Measurements from ENCODE around the gene RPL27A.

RPL27A gene

DNA sequence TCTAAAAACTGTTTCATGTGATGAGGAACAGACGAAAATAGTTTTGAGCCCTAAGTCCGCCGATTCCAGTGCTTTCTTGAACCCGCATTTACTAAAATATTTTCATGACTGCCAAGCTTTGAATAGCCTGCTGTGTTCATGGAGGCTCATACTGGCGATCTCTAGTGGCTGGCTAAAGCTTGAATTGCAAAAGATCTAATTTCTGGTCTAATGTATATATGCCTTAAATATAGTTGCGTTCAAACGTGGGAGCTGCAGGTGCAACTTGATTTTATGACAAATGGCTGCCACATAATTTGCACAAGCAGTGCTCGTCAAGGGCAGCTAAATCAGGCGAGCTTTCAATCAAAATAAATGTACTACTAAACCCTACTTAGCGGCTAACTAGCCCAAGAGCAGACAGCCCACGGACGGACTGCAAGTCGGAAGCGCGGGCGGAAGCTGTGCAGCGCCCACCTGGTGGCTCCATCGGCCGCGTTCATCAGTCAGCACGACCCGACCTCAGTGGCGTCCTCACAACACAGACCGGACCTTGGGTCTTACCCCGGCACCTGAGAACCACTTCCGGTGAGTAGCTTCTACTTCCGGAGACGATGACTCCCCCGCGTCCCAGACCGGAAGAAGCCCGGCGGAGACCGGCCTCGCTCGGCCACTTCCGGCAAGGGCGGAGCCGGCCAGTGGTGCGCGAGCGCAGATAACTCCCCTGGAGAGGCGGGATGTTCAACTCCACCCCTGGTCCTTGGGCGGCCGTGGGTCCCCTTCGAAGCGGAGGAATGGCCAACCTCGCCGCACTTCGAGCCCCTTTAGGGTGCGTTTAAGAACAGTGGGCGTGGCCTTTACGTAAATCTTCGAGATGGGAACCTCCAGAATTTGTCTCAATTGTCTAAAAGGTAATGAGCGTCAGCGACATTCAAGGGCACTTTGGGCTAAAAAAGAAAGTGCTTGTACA, 6.1 kb downstream of the RPL27A start:
- H3K4me1 ChIP-seq (ENCODE audit: control insufficient read depth in 2 of 2, insufficient read depth in 2 of 2, low read length in 2 of 2), result peaks cover 16 to 29% of the 10 kb centered on the region in 2 donors
- H3K27ac ChIP-seq (ENCODE audit: low read depth in 2 of 2, low read length in 2 of 2), result peak overlapping the region; percentile 88 to 95
- no peaks in the 10 kb centered on the region for H3K27me3 ChIP-seq (ENCODE audit: control insufficient read depth in 2 of 2, insufficient read depth in 2 of 2, low read length in 2 of 2)
- H3K36me3 ChIP-seq (ENCODE audit: control insufficient read depth in 2 of 2, insufficient read depth in 2 of 2, low read length in 2 of 2), result peaks cover 42 to 46% of the 10 kb centered on the region in 2 donors
- H3K4me3 ChIP-seq (ENCODE audit: low read length in 2 of 2), result peak overlapping the region; percentile 89 to 91
- H3K9ac ChIP-seq (ENCODE audit: low read depth in 1 of 2, low read length in 2 of 2), result peak overlapping the region; percentile 66 to 83
- H3K9me3 ChIP-seq (ENCODE audit: control insufficient read depth in 2 of 2, low read length in 2 of 2), result no peaks in the 10 kb centered on the region

DNA sequence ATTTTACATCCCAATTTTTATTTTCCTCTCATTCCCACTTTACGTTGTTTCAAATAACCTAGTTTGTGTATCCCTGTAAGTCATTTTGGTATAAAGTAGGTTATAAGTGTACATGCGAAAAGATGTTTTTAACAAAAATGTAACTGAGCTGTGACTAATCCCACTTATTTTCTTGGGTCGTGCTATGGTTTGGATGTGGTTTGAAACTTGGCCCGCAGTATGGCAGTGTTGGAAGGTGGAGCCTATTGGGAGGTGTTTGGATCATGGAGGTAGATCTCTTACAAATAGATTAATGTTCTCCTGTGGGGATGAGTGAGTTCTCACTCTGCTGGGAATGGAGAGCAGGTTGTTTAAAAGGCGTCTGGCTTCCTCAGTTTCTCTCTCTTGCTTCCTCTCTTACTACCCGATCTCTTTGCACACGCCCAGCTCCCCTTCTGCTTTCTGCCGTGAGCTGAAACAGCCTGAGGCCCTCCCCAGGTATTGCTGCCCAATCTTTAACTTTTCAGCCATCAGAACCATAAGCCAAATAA, 7.2 kb downstream of the RPL27A start:
- Histone ChIP-seq H3K9me3 (ENCODE audit: control insufficient read depth in 2 of 2, low read length in 2 of 2) (no peaks in the 10 kb centered on the region), H3K27me3 (ENCODE audit: control insufficient read depth in 2 of 2, insufficient read depth in 2 of 2, low read length in 2 of 2) (no peaks in the 10 kb centered on the region), H3K4me1 (ENCODE audit: control insufficient read depth in 2 of 2, insufficient read depth in 2 of 2, low read length in 2 of 2) (peaks cover 10 to 21% of the 10 kb centered on the region in 2 donors), H3K36me3 (ENCODE audit: control insufficient read depth in 2 of 2, insufficient read depth in 2 of 2, low read length in 2 of 2) (peaks cover 43 to 48% of the 10 kb centered on the region in 2 donors), H3K27ac (ENCODE audit: low read depth in 2 of 2, low read length in 2 of 2) (no peak overlapping the region), H3K4me3 (ENCODE audit: low read length in 2 of 2) (peak overlapping the region; percentile 89 to 91), H3K9ac (ENCODE audit: low read depth in 1 of 2, low read length in 2 of 2) (peak overlapping the region in 1 of 2 donors; percentile 66)

DNA sequence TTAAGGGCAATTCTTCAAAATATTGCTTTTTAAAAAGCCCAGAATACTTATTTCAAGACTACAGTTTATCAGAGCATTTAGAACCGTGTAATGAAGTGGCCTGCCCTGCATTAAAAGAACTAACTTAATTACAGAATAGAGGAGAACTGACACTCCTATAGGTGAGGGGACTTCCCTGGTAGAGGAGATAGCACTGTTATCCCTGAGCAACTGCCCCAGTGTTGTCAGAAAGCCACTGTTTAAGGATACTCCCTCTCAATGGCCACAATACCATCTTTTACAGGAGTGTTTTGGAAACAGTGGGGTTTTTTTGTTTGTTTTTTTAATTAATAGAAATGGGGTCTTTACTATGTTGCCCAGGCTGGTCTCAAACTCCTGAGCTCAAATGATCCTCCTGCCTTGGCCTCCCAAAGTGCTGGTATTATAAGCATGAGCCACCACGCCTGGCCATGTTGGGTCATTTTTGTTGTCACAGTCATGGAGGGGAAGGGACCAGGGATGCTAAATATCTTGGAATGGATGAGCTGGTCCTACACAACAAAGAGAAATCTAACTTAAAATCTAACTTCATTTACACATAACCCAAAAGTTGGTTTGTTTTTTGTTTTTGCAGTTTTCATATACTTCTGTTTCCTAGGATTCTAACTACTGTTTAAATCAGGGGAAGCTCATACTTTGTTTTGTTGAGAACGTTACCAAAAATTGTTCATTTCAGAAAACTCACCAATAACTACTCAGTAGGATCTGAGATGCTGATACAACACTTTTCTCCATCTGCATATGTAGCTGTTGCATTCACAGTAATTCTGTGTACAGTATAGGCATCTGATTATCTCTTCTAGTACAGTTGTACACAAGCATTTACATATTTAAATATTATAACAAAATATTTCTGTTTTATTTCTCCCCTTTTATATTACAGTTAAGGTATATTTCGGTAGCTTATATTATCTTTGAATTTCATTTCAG, 8.1 kb downstream of the RPL27A start:
- Histone ChIP-seq H3K27me3 (ENCODE audit: control insufficient read depth in 2 of 2, insufficient read depth in 2 of 2, low read length in 2 of 2) (no peaks in the 10 kb centered on the region), H3K36me3 (ENCODE audit: control insufficient read depth in 2 of 2, insufficient read depth in 2 of 2, low read length in 2 of 2) (peaks cover 41 to 47% of the 10 kb centered on the region in 2 donors), H3K27ac (ENCODE audit: low read depth in 2 of 2, low read length in 2 of 2) (no peak overlapping the region), H3K4me1 (ENCODE audit: control insufficient read depth in 2 of 2, insufficient read depth in 2 of 2, low read length in 2 of 2) (peaks cover 10 to 21% of the 10 kb centered on the region in 2 donors), H3K9ac (ENCODE audit: low read depth in 1 of 2, low read length in 2 of 2) (no peak overlapping the region), H3K9me3 (ENCODE audit: control insufficient read depth in 2 of 2, low read length in 2 of 2) (no peaks in the 10 kb centered on the region), H3K4me3 (ENCODE audit: low read length in 2 of 2) (no peak overlapping the region)

DNA sequence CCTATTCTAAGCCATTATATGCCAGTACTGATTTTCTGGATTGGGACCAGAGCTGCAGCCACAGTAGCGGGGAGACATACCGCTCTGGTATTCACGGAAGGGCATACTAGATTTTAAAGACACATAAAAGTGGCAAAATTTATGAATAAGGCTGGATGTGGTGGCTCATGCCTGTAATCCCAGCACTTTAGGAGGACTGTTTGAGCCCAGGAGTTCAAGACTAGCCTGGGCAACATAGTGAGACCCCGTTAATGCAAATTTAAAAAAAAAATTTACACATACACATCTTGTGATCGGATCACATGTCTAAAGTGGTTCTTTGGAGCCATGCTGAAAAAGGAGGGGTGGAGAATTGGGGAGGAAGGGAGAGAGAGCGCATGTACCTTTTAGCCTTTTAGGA, 9.0 kb downstream of the RPL27A start:
- Histone ChIP-seq H3K4me3 (ENCODE audit: low read length in 2 of 2) (no peak overlapping the region), H3K4me1 (ENCODE audit: control insufficient read depth in 2 of 2, insufficient read depth in 2 of 2, low read length in 2 of 2) (peaks cover 10 to 21% of the 10 kb centered on the region in 2 donors), H3K27me3 (ENCODE audit: control insufficient read depth in 2 of 2, insufficient read depth in 2 of 2, low read length in 2 of 2) (no peaks in the 10 kb centered on the region), H3K36me3 (ENCODE audit: control insufficient read depth in 2 of 2, insufficient read depth in 2 of 2, low read length in 2 of 2) (peaks cover 38 to 45% of the 10 kb centered on the region in 2 donors), H3K27ac (ENCODE audit: low read depth in 2 of 2, low read length in 2 of 2) (no peak overlapping the region), H3K9me3 (ENCODE audit: control insufficient read depth in 2 of 2, low read length in 2 of 2) (no peaks in the 10 kb centered on the region), H3K9ac (ENCODE audit: low read depth in 1 of 2, low read length in 2 of 2) (no peak overlapping the region)

DNA sequence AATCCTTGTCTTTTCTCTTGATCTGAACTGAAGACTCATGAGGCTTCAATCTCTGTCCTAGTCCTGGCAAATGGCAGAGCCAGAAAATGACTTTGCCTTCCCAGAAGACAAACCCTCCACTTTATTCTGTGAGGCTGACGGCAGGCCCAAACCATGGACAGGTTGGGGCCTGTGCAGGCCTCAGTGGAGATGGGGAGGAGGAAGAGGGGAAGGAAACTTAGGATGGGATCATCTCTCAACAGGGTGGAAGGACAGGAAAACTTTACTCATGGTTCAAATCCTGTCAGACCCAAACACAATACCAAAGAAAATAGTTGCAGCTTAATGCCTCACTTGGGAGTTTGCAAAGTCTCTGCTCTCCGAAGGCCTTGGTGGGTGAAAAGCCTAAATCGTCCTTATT, 9.8 kb downstream of the RPL27A start:
- H3K27ac ChIP-seq (ENCODE audit: low read depth in 2 of 2, low read length in 2 of 2), result no peak overlapping the region
- no peak overlapping the region for H3K4me3 ChIP-seq (ENCODE audit: low read length in 2 of 2)
- no peak overlapping the region for H3K9ac ChIP-seq (ENCODE audit: low read depth in 1 of 2, low read length in 2 of 2)
- peaks cover 10 to 18% of the 10 kb centered on the region in 2 donors for H3K4me1 ChIP-seq (ENCODE audit: control insufficient read depth in 2 of 2, insufficient read depth in 2 of 2, low read length in 2 of 2)
- no peaks in the 10 kb centered on the region for H3K27me3 ChIP-seq (ENCODE audit: control insufficient read depth in 2 of 2, insufficient read depth in 2 of 2, low read length in 2 of 2)
- H3K9me3 ChIP-seq (ENCODE audit: control insufficient read depth in 2 of 2, low read length in 2 of 2), result no peaks in the 10 kb centered on the region
- H3K36me3 ChIP-seq (ENCODE audit: control insufficient read depth in 2 of 2, insufficient read depth in 2 of 2, low read length in 2 of 2), result peaks cover 37 to 46% of the 10 kb centered on the region in 2 donors

DNA sequence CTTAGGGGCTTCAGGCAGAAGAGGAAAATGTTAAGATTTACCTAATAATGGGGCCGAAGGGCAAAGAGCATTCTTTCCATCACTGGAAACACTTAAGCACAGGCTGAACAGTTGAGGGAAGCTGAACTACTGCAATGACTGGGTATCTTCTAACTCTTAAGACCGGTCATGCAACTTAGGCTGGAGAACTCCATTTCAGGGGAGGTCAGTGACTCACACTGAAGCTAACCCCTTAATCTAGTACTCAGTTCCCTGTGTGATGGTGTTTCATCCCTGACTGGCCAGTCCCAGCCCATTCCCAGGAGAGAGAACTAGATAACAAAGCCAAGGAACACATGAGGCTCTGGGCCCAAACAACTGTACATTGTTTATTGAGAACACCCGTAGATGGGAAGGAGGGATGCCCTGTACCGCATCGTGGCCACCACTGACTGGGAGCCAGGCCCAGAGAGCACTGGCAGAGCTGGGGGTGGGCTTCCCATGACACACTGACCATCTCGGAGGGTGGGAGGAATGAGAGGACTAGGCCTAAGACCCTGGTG, 10.5 kb downstream of the RPL27A start:
- Histone ChIP-seq H3K4me3 (ENCODE audit: low read length in 2 of 2) (no peak overlapping the region), H3K9ac (ENCODE audit: low read depth in 1 of 2, low read length in 2 of 2) (no peak overlapping the region), H3K36me3 (ENCODE audit: control insufficient read depth in 2 of 2, insufficient read depth in 2 of 2, low read length in 2 of 2) (peaks cover 42 to 51% of the 10 kb centered on the region in 2 donors), H3K27me3 (ENCODE audit: control insufficient read depth in 2 of 2, insufficient read depth in 2 of 2, low read length in 2 of 2) (no peaks in the 10 kb centered on the region), H3K9me3 (ENCODE audit: control insufficient read depth in 2 of 2, low read length in 2 of 2) (no peaks in the 10 kb centered on the region), H3K27ac (ENCODE audit: low read depth in 2 of 2, low read length in 2 of 2) (no peak overlapping the region), H3K4me1 (ENCODE audit: control insufficient read depth in 2 of 2, insufficient read depth in 2 of 2, low read length in 2 of 2) (peaks cover 6 to 15% of the 10 kb centered on the region in 2 donors)

DNA sequence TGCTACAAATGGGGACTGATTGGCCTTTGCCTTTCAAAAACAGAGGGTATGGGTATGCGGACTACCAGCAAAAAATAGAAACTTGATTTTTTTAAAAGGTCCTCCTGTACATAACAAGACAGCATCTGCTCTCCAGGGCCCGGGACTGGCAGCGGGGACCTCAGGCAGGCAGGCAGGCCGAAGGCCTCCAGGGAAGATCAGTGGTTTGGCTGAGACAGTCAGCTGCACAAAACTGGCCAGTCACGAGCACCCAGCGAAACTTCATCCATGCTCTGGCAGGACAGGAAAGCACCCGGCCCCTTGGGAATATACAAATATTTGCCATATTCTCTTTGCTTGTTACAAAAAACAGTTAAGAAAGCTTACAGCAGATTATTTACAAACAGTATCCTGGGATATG, 11.0 kb downstream of the RPL27A start:
- Histone ChIP-seq H3K4me1 (ENCODE audit: control insufficient read depth in 2 of 2, insufficient read depth in 2 of 2, low read length in 2 of 2) (peaks cover under 1 to 10% of the 10 kb centered on the region in 2 donors), H3K4me3 (ENCODE audit: low read length in 2 of 2) (no peak overlapping the region), H3K27me3 (ENCODE audit: control insufficient read depth in 2 of 2, insufficient read depth in 2 of 2, low read length in 2 of 2) (no peaks in the 10 kb centered on the region), H3K27ac (ENCODE audit: low read depth in 2 of 2, low read length in 2 of 2) (no peak overlapping the region), H3K36me3 (ENCODE audit: control insufficient read depth in 2 of 2, insufficient read depth in 2 of 2, low read length in 2 of 2) (peaks cover 46 to 53% of the 10 kb centered on the region in 2 donors), H3K9ac (ENCODE audit: low read depth in 1 of 2, low read length in 2 of 2) (no peak overlapping the region), H3K9me3 (ENCODE audit: control insufficient read depth in 2 of 2, low read length in 2 of 2) (no peaks in the 10 kb centered on the region)

DNA sequence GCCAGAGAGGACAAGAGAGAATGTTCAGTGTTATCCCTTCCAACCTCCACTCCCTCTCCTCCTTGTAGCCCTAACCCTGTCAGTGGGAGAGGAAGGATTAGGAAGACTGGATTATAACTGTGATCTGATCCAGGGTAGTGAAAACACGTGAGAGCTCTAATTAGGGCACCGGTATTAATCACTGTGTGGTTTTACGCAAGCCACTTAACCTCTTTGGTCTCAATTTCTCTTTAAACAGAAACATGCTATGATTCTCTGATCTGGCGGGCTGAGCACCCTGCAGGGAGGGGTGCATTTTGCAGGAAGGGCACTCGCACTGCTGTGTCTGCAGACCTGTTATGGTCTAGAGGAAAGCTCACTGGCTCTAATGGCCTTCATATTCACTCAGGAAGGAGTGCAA, 11.5 kb downstream of the RPL27A start:
- Histone ChIP-seq H3K4me3 (ENCODE audit: low read length in 2 of 2) (no peak overlapping the region), H3K9me3 (ENCODE audit: control insufficient read depth in 2 of 2, low read length in 2 of 2) (no peaks in the 10 kb centered on the region), H3K4me1 (ENCODE audit: control insufficient read depth in 2 of 2, insufficient read depth in 2 of 2, low read length in 2 of 2) (peaks cover 0 to 7% of the 10 kb centered on the region in 2 donors), H3K27ac (ENCODE audit: low read depth in 2 of 2, low read length in 2 of 2) (no peak overlapping the region), H3K9ac (ENCODE audit: low read depth in 1 of 2, low read length in 2 of 2) (no peak overlapping the region), H3K36me3 (ENCODE audit: control insufficient read depth in 2 of 2, insufficient read depth in 2 of 2, low read length in 2 of 2) (peaks cover 48 to 56% of the 10 kb centered on the region in 2 donors), H3K27me3 (ENCODE audit: control insufficient read depth in 2 of 2, insufficient read depth in 2 of 2, low read length in 2 of 2) (no peaks in the 10 kb centered on the region)

DNA sequence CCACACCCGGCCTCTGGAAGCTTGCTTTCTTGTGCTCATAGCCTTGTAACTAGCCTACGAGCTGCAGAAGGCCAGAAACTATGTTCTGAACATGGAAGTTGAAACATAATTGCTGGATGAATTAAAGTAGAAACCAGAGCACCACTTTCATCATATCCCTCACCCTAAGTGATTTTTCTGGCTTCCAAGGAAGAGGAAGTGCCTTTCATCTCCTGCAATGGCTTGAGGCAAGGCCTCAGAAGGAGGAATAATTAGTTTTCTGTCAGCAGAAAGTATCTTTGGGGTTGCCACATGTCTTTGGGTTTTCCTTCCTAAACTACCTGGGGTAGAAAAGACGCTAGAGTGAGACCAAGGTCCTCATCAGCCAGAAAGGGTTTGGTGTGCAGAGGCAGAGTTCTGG, 14.5 kb downstream of the RPL27A start:
- H3K9ac ChIP-seq (ENCODE audit: low read depth in 1 of 2, low read length in 2 of 2), result no peak overlapping the region
- no peak overlapping the region for H3K27ac ChIP-seq (ENCODE audit: low read depth in 2 of 2, low read length in 2 of 2)
- H3K36me3 ChIP-seq (ENCODE audit: control insufficient read depth in 2 of 2, insufficient read depth in 2 of 2, low read length in 2 of 2), result peaks cover 51 to 60% of the 10 kb centered on the region in 2 donors
- H3K4me3 ChIP-seq (ENCODE audit: low read length in 2 of 2), result no peak overlapping the region
- H3K4me1 ChIP-seq (ENCODE audit: control insufficient read depth in 2 of 2, insufficient read depth in 2 of 2, low read length in 2 of 2), result peaks cover 0 to 4% of the 10 kb centered on the region in 2 donors
- H3K9me3 ChIP-seq (ENCODE audit: control insufficient read depth in 2 of 2, low read length in 2 of 2), result no peaks in the 10 kb centered on the region
- no peaks in the 10 kb centered on the region for H3K27me3 ChIP-seq (ENCODE audit: control insufficient read depth in 2 of 2, insufficient read depth in 2 of 2, low read length in 2 of 2)

Measured in mucosa of rectum (tissue), 2 donors.